HepG2 (cell line): ENCODE measurements around the gene FMNL2. TPM values are rescaled to one million over a fixed set of nuclear protein-coding genes. Genes with fewer than 3 reads are reported as not detected.

Source experiments
- ARNTL ChIP-seq: sonication (generic); formaldehyde crosslinking; IDR thresholded peaks from 2 replicates; pipeline ENCODE4 v1.4.0; 2020; ENCODE audit warnings: mild to moderate bottlenecking, missing genetic modification reagents
- ATRX ChIP-seq: sonication (generic); formaldehyde crosslinking; IDR thresholded peaks from 2 replicates; pipeline ENCODE4 v1.4.0; 2020; ENCODE audit warnings: missing genetic modification reagents, borderline replicate concordance
- EHMT2 ChIP-seq: fragments of 200-600 bp; sonication (generic); IDR thresholded peaks from 2 replicates; pipeline ENCODE4 v1.7.0; 2017; ENCODE audit warnings: antibody characterized with exemption, low read depth, low read length, borderline replicate concordance
- HMGXB4 ChIP-seq, 2 experiments: sonication (generic) in 1 of 2; formaldehyde crosslinking in 1 of 2; IDR thresholded peaks; 2 replicates each; pipeline versions ENCODE4 v1.4.0 to v1.6.1; 2018 to 2020; ENCODE audit warnings: missing genetic modification reagents in 2 of 2, borderline replicate concordance in 1 of 2, low read depth in 1 of 2, mild to moderate bottlenecking in 1 of 2, missing biosample characterization in 1 of 2
- HNF4A ChIP-seq: sonication (generic); formaldehyde crosslinking; IDR thresholded peaks from 2 replicates; pipeline ENCODE4 v1.4.0; 2020; ENCODE audit warnings: missing genetic modification reagents
- HNRNPH1 ChIP-seq: fragments of 200-400 bp; formaldehyde crosslinking; optimal IDR thresholded peaks from 2 replicates; pipeline ENCODE3; 2017; ENCODE audit warnings: mild to moderate bottlenecking, low read depth, low read length
- HOXA3 ChIP-seq: sonication (generic); formaldehyde crosslinking; IDR thresholded peaks from 2 replicates; pipeline ENCODE4 v1.5.0; 2020; ENCODE audit warnings: missing genetic modification reagents
- NFKBIZ ChIP-seq: IDR thresholded peaks from 2 replicates; pipeline ENCODE4 v1.6.1; 2018; ENCODE audit warnings: missing genetic modification reagents, missing compliant biosample characterization
- NR2C2 ChIP-seq: sonication (generic); formaldehyde crosslinking; IDR thresholded peaks from 2 replicates; pipeline ENCODE4 v1.4.0; 2020; ENCODE audit warnings: missing genetic modification reagents, mild to moderate bottlenecking, moderate library complexity, borderline replicate concordance
- PLSCR1 ChIP-seq: sonication (generic); formaldehyde crosslinking; IDR thresholded peaks from 2 replicates; pipeline ENCODE4 v1.5.0; 2020; ENCODE audit warnings: missing genetic modification reagents, mild to moderate bottlenecking, borderline replicate concordance
- SP1 ChIP-seq, 2 experiments: fragments of 450-650 bp in 1 of 2; sonication (generic) in 1 of 2; formaldehyde crosslinking in 1 of 2; IDR thresholded peaks; 2 replicates each; pipeline versions ENCODE4 v1.4.0 to v1.6.1; 2016 to 2020; ENCODE audit warnings: missing genetic modification reagents in 1 of 2
- TBX3 ChIP-seq: fragments of 450-650 bp; IDR thresholded peaks from 2 replicates; pipeline ENCODE4 v1.6.1; 2017; ENCODE audit warnings: antibody characterized with exemption, mild to moderate bottlenecking, inconsistent platforms, borderline replicate concordance
- TRIM22 ChIP-seq: fragments of 450-650 bp; IDR thresholded peaks from 2 replicates; pipeline ENCODE4 v1.6.1; 2017
- ZBTB42 ChIP-seq: sonication (generic); formaldehyde crosslinking; IDR thresholded peaks from 2 replicates; pipeline ENCODE4 v1.5.0; 2020; ENCODE audit warnings: mild to moderate bottlenecking, missing genetic modification reagents
- ZNF414 ChIP-seq: sonication (generic); formaldehyde crosslinking; IDR thresholded peaks from 2 replicates; pipeline ENCODE4 v1.5.0; 2020; ENCODE audit warnings: missing genetic modification reagents
- ZNF510 ChIP-seq: sonication (generic); formaldehyde crosslinking; IDR thresholded peaks from 2 replicates; pipeline ENCODE4 v1.4.0; 2020; ENCODE audit warnings: low read depth, mild to moderate bottlenecking, missing genetic modification reagents
- ZNF589 ChIP-seq: sonication (generic); formaldehyde crosslinking; conservative IDR thresholded peaks from 2 replicates; pipeline ENCODE4 v1.8.0; 2022; ENCODE audit warnings: mild to moderate bottlenecking, moderate library complexity, missing genetic modification reagents
- ZNF710 ChIP-seq: sonication (generic); formaldehyde crosslinking; IDR thresholded peaks from 2 replicates; pipeline ENCODE4 v1.5.0; 2020; ENCODE audit warnings: mild to moderate bottlenecking, missing genetic modification reagents, borderline replicate concordance
- polyA plus RNA-seq, 8 experiments: library from polyadenylated mRNA; depleted of rRNA in 3 of 8; stranded (reverse) in 7 of 8; unstranded in 1 of 8; fragments of >200 nt; fragmentation: Illumina TruSeq in 4 of 8; extraction: Trizol in 4 of 8; gene quantifications; 2 replicates each; pipeline versions ENCODE4 v1.2.1 to v1.2.3, GENCODE V29; 2011 to 2016; ENCODE audit warnings: low read depth in 4 of 8, missing spikeins in 1 of 8, mixed read lengths in 1 of 8; ENCODE audit not compliant: insufficient read depth in 1 of 8
- total RNA-seq, 5 experiments: library from RNA; depleted of rRNA; stranded (reverse); fragments of >200 nt; fragmentation: Illumina TruSeq; extraction: Trizol; gene quantifications; 2 replicates each; pipeline ENCODE4 v1.2.3, GENCODE V29; 2016; ENCODE audit warnings: low read depth in 1 of 5

The FMNL2 gene
- total and polyA plus RNA-seq, 2 of the 13 experiments (the other 11 are each of a cell fraction or from before 2014, with no cell fraction given): 66.5 to 67.7 TPM

- TF ChIP-seq ZBTB42 (CRISPR knock-in tag) (no peak), NFKBIZ (CRISPR knock-in tag) (peak; percentile 63), ZNF589 (CRISPR knock-in tag) (no peak), SP1 (IDR thresholded peaks at IDR 0.05) (no peak), SP1 (CRISPR knock-in tag; IDR thresholded peaks at IDR 0.05) (no peak), EHMT2 (peak; percentile 88; the same call in 1 of the 2 replicates), TRIM22 (no peak), PLSCR1 (CRISPR knock-in tag) (no peak), ATRX (CRISPR knock-in tag) (no peak), ARNTL (CRISPR knock-in tag) (peak; percentile 72; the same call in 1 of the 2 replicates), TBX3 (no peak), ZNF510 (CRISPR knock-in tag) (no peak), HNF4A (peak; percentile 69), ZNF414 (CRISPR knock-in tag) (no peak), ZNF710 (CRISPR knock-in tag) (peak; percentile 98), HNRNPH1 (no peak), HOXA3 (peak; percentile 63; the same call in 1 of the 2 replicates), NR2C2 (CRISPR knock-in tag) (peak; percentile 33; the same call in 1 of the 2 replicates), HMGXB4 (CRISPR knock-in tag; IDR thresholded peaks at IDR 0.05; ENCODE audit: borderline replicate concordance in 1 of 2, low read depth in 1 of 2) (0 out of 4 replicates have a peak, but pooled peaks of 1 of the 2 experiments have one; percentile 35)
Observed at GRCh38 chr2:152405206-152406118, 70.5 kb downstream of the FMNL2 start (continued).
